ENCODE results near the gene SFTA2. TPM values are rescaled to one million over a fixed set of nuclear protein-coding genes. Genes with fewer than 3 reads are reported as not detected.

The SFTA2 gene
- total RNA-seq, 2 experiments from 2014 or later = not detected

- BruUV-seq (replicated peaks) = no TSS peak
- no peaks in the 10 kb centered on the region for H3K9me3 ChIP-seq (ENCODE audit: low read length)
- no peak for TF ChIP-seq CTCF (conservative IDR thresholded peaks at IDR 0.05; ENCODE audit: low read length)
- no peak for TF ChIP-seq EZH2phosphoT487 (IDR thresholded peaks at IDR 0.05; ENCODE audit: borderline replicate concordance, low read depth, low read length)
These were observed 37.6 kb downstream of the SFTA2 start for GRCh38 chr6:30894381-30894780.

GRCh38 chr6:30893666-30894065, 38.3 kb downstream of the SFTA2 start:
- peaks cover 9% of the 10 kb centered on the region; the same call in 1 of the 2 replicates for H3K36me3 ChIP-seq (ENCODE audit: insufficient read depth, low read length)
- CTCF ChIA-PET (ENCODE audit: unreplicated experiment) = no interaction called here

More at GRCh38 chr6:30894381-30894780, 37.6 kb downstream of the SFTA2 start:
- intact Hi-C loops (cut with micrococcal nuclease; ENCODE audit: unreplicated experiment) = no loop called here
- H2AFZ ChIP-seq (ENCODE audit: low read length) = no peak overlapping the region
- ChIA-PET POLR2A (no interaction called here), CTCF (ENCODE audit: unreplicated experiment) (no interaction called here)
- H3K4me3 ChIP-seq (ENCODE audit: low read depth, low read length, poor library complexity, severe bottlenecking) = no peak overlapping the region
- H3K27ac ChIP-seq (ENCODE audit: low read depth, low read length, poor library complexity, severe bottlenecking) = no peak overlapping the region
- no peaks in the 10 kb centered on the region for H3K4me1 ChIP-seq (ENCODE audit: insufficient read depth, low read length, poor library complexity, severe bottlenecking)
- H3K9me2 ChIP-seq (ENCODE audit: insufficient read depth, low read length) = no peaks in the 10 kb centered on the region
- peaks cover 13% of the 10 kb centered on the region; the same call in 1 of the 2 replicates for H3K36me3 ChIP-seq (ENCODE audit: insufficient read depth, low read length)
- no peak overlapping the region for H3K4me2 ChIP-seq (ENCODE audit: low read length)
- H3K79me2 ChIP-seq (ENCODE audit: insufficient read depth, low read depth, low read length) = no peaks in the 10 kb centered on the region
- DNase-seq (ENCODE audit: low spot score) = no peak
- H4K20me1 ChIP-seq (ENCODE audit: insufficient read depth, low read length) = no peaks in the 10 kb centered on the region

GRCh38 chr6:30893001-30893591, 38.9 kb downstream of the SFTA2 start:
- Histone ChIP-seq H3K79me2 (ENCODE audit: insufficient read depth, low read depth, low read length) (no peaks in the 10 kb centered on the region), H3K9me2 (ENCODE audit: insufficient read depth, low read length) (no peaks in the 10 kb centered on the region), H4K20me1 (ENCODE audit: insufficient read depth, low read length) (no peaks in the 10 kb centered on the region), H3K9me3 (ENCODE audit: low read length) (no peaks in the 10 kb centered on the region), H3K4me2 (ENCODE audit: low read length) (no peak overlapping the region), H3K4me1 (ENCODE audit: insufficient read depth, low read length, poor library complexity, severe bottlenecking) (no peaks in the 10 kb centered on the region), H3K4me3 (ENCODE audit: low read depth, low read length, poor library complexity, severe bottlenecking) (no peak overlapping the region), H2AFZ (ENCODE audit: low read length) (no peak overlapping the region), H3K27ac (ENCODE audit: low read depth, low read length, poor library complexity, severe bottlenecking) (no peak overlapping the region), H3K36me3 (ENCODE audit: insufficient read depth, low read length) (peaks cover 9% of the 10 kb centered on the region; the same call in 1 of the 2 replicates)
- intact Hi-C loops (cut with micrococcal nuclease; ENCODE audit: unreplicated experiment) = no loop called here
- ChIA-PET CTCF (ENCODE audit: unreplicated experiment) (no interaction called here), POLR2A (no interaction called here)
- no peak for DNase-seq (ENCODE audit: low spot score)
- TF ChIP-seq CTCF (conservative IDR thresholded peaks at IDR 0.05; ENCODE audit: low read length) (peak; percentile 38), EZH2phosphoT487 (IDR thresholded peaks at IDR 0.05; ENCODE audit: borderline replicate concordance, low read depth, low read length) (no peak)
- BruUV-seq (replicated peaks) = no TSS peak

More at GRCh38 chr6:30893666-30894065, 38.3 kb downstream of the SFTA2 start:
- Histone ChIP-seq H4K20me1 (ENCODE audit: insufficient read depth, low read length) (no peaks in the 10 kb centered on the region), H3K4me1 (ENCODE audit: insufficient read depth, low read length, poor library complexity, severe bottlenecking) (no peaks in the 10 kb centered on the region), H3K4me2 (ENCODE audit: low read length) (no peak overlapping the region), H3K9me2 (ENCODE audit: insufficient read depth, low read length) (no peaks in the 10 kb centered on the region), H3K79me2 (ENCODE audit: insufficient read depth, low read depth, low read length) (no peaks in the 10 kb centered on the region), H3K27ac (ENCODE audit: low read depth, low read length, poor library complexity, severe bottlenecking) (no peak overlapping the region), H3K9me3 (ENCODE audit: low read length) (no peaks in the 10 kb centered on the region), H2AFZ (ENCODE audit: low read length) (no peak overlapping the region), H3K4me3 (ENCODE audit: low read depth, low read length, poor library complexity, severe bottlenecking) (no peak overlapping the region)
- intact Hi-C loops (cut with micrococcal nuclease; ENCODE audit: unreplicated experiment) = no loop called here
- POLR2A ChIA-PET = no interaction called here
- no peak for DNase-seq (ENCODE audit: low spot score)
- BruUV-seq (replicated peaks) = no TSS peak
- no peak for TF ChIP-seq EZH2phosphoT487 (IDR thresholded peaks at IDR 0.05; ENCODE audit: borderline replicate concordance, low read depth, low read length)

Measured in OCI-LY7 (cell line).